GM12801 (cell line): ENCODE measurements around the gene KLF7.

Source experiments
- TF ChIP-seq, protein P1 (sequence below): IDR thresholded peaks from one replicate; pipeline ENCODE4 v1.5.1; 2011; ENCODE audit warnings: control low read depth; ENCODE audit not compliant: insufficient read length; ENCODE audit errors: extremely low read depth

Gene KLF7

DNA sequence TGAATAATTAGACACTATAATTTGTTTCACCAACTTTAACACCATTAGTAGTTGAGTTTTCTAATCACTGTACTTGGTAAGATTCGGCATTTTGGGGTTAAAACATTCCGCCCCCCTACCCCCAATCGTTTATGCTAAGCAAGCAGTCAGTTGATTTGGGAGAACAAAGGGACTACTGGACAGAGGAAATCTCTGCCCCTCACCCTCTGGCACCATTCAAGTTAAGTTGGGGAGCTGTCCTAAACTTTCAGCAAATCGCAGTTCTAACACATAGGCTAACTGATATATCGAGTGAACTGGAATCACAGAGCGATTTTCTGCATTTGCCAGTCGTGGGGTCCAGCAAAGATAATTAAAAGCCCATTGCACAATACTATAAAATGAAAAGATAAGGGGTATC, 5.6 kb downstream of the KLF7 start:
- TF ChIP-seq, protein P1, sequence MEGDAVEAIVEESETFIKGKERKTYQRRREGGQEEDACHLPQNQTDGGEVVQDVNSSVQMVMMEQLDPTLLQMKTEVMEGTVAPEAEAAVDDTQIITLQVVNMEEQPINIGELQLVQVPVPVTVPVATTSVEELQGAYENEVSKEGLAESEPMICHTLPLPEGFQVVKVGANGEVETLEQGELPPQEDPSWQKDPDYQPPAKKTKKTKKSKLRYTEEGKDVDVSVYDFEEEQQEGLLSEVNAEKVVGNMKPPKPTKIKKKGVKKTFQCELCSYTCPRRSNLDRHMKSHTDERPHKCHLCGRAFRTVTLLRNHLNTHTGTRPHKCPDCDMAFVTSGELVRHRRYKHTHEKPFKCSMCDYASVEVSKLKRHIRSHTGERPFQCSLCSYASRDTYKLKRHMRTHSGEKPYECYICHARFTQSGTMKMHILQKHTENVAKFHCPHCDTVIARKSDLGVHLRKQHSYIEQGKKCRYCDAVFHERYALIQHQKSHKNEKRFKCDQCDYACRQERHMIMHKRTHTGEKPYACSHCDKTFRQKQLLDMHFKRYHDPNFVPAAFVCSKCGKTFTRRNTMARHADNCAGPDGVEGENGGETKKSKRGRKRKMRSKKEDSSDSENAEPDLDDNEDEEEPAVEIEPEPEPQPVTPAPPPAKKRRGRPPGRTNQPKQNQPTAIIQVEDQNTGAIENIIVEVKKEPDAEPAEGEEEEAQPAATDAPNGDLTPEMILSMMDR: no peak

DNA sequence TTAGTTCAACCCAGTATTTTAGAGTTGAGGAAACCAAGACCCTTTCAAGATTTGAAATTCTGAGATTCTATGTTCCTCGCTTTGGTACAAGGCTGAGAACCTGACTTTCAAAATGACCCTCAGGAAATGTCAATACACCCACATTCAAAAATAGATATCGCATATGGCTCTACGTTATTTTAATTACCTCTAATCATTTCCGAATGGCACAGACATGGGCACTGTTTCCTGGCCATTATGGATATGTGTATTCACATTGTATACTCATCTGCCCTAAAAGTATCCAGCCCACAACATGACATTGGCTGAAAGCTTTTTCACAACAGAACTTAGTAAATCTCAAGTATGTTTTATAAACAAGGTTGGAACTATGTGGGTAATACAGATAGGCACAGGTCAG, 6.7 kb downstream of the KLF7 start:
- TF ChIP-seq, protein P1: no peak

DNA sequence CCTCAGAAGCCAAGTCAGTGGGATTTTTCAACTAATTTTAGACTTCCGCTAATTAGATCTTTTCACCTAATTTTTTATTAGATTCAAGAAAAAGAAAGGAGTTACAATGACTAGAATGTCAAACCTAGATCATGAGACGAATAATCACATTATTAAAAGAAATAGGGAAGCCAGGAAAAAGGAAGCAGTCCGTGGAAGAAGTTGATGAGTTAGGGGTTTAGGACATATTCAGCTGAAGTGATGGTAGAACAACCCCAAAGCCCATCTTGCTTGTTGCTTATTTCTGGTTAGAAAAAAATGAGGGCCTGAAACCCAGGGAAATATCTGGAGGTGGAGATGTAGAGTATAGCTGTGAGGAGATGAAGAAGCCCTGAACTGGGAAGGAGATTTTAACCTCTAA, 8.0 kb downstream of the KLF7 start:
- TF ChIP-seq, protein P1: no peak

DNA sequence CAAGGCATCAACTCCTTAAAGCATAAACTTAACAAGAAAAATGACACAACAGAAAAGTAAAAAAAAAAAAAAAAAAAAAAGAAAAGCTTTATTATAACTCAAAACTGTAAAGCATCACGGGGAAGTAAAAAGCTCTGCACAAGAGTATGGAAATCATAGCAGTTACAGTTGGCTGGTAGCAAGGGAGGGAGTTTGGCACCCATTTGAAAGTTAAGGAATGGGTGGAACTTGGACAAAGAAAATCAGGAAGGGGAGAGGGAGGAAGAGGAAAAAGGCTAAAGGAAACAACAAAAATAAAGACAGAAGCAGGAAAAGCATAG, 8.6 kb downstream of the KLF7 start:
- TF ChIP-seq, protein P1: no peak

DNA sequence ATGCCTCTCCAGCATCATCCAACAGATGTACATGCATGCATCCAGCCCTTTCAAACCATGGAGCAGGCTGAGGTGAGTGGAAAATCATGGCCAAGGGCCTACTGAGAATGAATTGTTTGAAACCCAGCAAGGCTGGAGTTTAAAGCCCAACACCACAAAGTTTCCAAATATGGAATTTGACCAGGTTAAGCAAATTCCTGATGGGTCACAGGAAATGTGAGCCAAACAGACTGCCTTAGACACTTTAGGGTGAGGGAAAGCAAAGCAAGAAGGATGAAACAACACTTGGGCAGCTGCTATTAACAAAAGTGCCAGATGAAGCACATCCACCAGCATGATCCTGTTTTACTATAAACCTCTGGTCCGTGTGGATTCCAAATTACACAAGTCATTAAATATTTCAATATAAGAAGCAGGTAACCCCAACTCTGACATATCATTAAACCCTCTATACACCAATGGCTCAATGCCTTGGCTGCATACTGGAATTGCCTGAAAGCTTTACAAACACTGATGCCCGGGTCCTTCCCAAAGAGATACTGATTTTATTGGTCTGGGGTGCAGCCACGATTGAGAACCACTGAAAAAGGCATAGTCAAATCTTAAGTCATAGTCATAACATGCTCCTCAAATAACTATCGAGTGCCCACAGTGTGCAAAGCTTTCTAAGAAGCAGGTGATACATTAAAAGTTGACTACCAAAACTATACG, 9.1 kb downstream of the KLF7 start:
- TF ChIP-seq, protein P1: no peak

DNA sequence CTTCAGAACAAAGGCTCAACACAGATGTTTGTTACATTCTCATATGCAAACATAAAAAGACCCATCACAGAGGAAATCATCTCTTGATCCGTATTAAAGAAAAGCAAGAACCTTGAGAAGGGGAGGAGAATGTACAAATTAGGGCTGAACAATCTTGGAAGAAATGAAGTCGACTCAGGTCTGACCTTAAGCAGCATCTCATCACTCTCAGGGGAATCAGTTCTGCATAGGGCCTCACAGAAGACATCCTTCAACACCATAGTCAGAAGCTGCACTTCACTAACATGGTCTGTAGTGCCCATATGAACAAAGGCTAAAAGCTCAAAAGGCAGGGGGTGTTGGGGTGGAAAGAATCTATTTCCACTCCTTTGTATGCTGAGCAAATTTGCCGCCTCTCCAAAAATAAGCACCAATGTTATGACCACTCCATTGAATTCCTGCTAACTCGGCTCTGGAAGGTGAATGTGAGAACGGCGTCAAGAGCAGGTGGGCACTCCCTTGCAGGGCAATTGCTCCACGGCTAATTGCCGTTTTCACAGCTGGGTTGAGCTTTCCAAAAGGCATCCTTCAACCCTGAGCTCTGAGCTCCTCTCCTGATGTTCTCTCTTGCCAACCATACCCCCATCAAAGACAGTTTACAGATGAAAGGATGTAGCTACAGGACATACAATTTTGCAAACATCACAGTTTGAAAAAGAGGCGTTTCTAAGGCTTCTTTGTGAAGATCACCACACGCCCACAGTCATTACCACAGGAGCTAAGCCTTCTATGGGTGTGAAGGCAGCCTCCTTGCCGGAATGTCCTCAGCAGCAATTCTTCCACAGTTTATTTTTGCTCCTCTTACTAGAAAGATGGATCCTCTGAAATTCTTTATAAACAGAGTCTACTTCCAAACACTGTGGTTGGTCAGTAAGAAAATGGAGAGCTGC, 10.0 kb downstream of the KLF7 start:
- TF ChIP-seq, protein P1: no peak

DNA sequence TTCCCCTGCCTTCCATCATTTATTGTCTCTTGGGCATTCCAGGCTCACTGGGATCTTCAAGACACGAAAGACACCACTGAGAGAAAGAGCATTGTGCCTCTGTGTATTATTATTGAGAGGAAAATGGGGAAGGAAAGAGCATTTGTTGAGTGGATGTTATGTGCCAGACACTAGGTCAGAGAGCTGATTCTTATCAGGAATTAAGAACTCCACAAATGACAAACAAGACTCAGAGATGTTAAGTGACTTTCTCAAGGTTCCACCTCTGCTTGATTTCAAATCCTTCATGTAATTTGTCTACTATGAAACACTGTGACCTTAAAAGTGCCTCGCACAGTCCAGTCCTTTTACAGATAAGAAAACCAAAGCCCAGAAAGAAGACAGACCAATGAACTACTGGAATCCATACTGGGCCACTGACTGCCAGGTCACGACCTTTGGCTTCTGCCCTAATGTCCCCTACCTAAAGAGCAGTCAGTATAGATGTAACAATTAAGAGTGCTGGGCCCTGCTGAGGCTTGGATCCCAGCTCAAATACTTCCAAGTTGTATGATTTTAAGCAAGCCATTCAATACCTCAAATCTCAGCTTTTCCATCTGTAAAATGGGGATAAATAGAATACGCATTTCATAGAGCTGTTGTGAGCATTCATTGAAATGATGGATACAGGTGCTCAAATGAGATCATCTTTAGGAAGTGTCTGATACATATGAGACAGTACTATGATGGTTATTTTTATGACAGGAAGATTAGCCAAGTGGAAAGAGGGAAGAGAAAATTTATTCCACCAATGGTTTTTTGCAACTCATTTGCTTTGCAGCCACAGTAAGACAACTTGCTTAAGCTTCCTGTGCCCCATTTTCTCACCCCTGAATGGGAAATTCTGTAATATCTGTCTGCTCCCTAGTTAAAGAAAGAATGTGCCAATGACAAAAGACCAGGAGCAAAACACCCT, 10.9 kb downstream of the KLF7 start:
- TF ChIP-seq, protein P1: no peak
